ENCODE results near the gene EBLN2. TPM values are rescaled to one million over a fixed set of nuclear protein-coding genes. Genes with fewer than 3 reads are reported as not detected.

Gene EBLN2
- total and polyA plus RNA-seq, 3 donors from 2014 or later: 1.9 to 12.8 (median 10.5) TPM

GRCh38 chr3:73068419-73068818 lies 7.0 kb downstream of the EBLN2 start:
- intact Hi-C loops (cut with DNase I; ENCODE audit: low total_unique reads): no loop called here
- Histone ChIP-seq H3K36me3 (ENCODE audit: low read depth, missing control alignments) (no peaks in the 10 kb centered on the region), H3K27me3 (no peaks in the 10 kb centered on the region), H3K9me3 (no peaks in the 10 kb centered on the region), H3K4me1 (peaks cover 15% of the 10 kb centered on the region), H3K4me3 (no peak overlapping the region), H3K27ac (no peak overlapping the region)
- TF ChIP-seq POLR2A (IDR thresholded peaks at IDR 0.05): no peak
- TF ChIP-seq, protein P1, sequence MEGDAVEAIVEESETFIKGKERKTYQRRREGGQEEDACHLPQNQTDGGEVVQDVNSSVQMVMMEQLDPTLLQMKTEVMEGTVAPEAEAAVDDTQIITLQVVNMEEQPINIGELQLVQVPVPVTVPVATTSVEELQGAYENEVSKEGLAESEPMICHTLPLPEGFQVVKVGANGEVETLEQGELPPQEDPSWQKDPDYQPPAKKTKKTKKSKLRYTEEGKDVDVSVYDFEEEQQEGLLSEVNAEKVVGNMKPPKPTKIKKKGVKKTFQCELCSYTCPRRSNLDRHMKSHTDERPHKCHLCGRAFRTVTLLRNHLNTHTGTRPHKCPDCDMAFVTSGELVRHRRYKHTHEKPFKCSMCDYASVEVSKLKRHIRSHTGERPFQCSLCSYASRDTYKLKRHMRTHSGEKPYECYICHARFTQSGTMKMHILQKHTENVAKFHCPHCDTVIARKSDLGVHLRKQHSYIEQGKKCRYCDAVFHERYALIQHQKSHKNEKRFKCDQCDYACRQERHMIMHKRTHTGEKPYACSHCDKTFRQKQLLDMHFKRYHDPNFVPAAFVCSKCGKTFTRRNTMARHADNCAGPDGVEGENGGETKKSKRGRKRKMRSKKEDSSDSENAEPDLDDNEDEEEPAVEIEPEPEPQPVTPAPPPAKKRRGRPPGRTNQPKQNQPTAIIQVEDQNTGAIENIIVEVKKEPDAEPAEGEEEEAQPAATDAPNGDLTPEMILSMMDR (IDR thresholded peaks at IDR 0.05): no peak
- no peak for DNase-seq
- WGBS, 2 donors: 56 to 88% methylated on average over 3 of the region's 3 CpGs

GRCh38 chr3:73069187-73069586 lies 7.7 kb downstream of the EBLN2 start:
- Histone ChIP-seq H3K4me1 (peaks cover 15% of the 10 kb centered on the region), H3K27ac (no peak overlapping the region), H3K4me3 (no peak overlapping the region), H3K27me3 (no peaks in the 10 kb centered on the region), H3K9me3 (no peaks in the 10 kb centered on the region), H3K36me3 (ENCODE audit: low read depth, missing control alignments) (no peaks in the 10 kb centered on the region)
- TF ChIP-seq, protein P1 (IDR thresholded peaks at IDR 0.05): no peak
- TF ChIP-seq POLR2A (IDR thresholded peaks at IDR 0.05): no peak
- DNase-seq: no peak
- intact Hi-C loops (cut with DNase I; ENCODE audit: low total_unique reads): no loop called here
- WGBS, 2 donors: 75 to 80% methylated on average over 5 of the region's 5 CpGs

- Histone ChIP-seq H3K9me3 (no peaks in the 10 kb centered on the region), H3K36me3 (ENCODE audit: low read depth, missing control alignments) (no peaks in the 10 kb centered on the region), H3K27me3 (no peaks in the 10 kb centered on the region), H3K4me3 (no peak overlapping the region), H3K4me1 (peaks cover 15% of the 10 kb centered on the region), H3K27ac (no peak overlapping the region)
- intact Hi-C loops (cut with DNase I; ENCODE audit: low total_unique reads): no loop called here
- no peak for TF ChIP-seq POLR2A (IDR thresholded peaks at IDR 0.05)
- TF ChIP-seq, protein P1 (IDR thresholded peaks at IDR 0.05): no peak
- no peak for DNase-seq
- 87 to 90% methylated on average over 14 of the region's 14 CpGs for WGBS, 2 donors
Measured at GRCh38 chr3:73069775-73070444, 8.5 kb downstream of the EBLN2 start.

DNA sequence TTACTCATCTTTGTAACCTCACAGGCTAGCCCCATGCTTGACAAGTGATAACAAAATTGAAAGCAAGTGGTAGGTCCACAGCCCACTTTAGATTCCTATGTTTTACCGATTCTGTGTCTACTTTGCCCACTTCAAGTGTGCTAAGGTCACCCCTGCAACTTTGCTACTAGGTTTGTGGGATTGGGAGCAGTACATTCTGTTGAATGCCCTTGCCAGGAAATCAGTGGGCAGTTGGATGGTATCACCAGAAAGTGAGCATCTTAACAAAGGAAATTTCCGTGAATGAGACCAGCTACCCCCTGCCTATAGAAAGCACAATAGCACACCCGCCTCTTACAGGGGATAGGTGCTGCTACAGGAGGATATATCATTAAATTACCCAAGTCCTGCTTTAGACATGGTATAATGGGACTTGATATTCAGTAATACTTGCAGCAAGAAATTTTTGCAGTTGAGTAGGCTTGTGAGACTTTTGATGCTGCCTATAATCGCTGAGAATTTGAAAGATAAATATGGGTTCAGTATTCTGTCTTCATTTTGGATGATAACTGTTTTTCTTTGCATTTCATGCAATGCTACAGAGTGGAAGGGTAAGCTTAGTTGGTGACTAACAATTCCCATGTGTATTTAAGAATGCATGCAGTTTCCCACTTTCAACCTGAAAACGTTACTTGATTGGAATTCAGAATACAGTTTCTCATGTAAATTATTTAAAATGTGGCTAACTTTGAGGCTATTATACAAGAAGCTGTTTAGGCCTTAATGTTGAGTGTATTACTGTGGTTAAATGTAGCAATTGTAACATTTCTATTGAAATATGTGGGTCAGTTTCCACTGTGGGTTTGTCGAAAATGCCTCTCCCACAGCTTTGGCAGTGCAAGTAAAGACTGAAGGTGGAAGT lies 9.5 kb downstream of the EBLN2 start:
- H3K27ac ChIP-seq: no peak overlapping the region
- no peaks in the 10 kb centered on the region for H3K27me3 ChIP-seq
- no peak for DNase-seq
- H3K4me3 ChIP-seq: no peak overlapping the region
- TF ChIP-seq, protein P1 (IDR thresholded peaks at IDR 0.05): no peak
- no peak for TF ChIP-seq POLR2A (IDR thresholded peaks at IDR 0.05)
- peaks cover 15% of the 10 kb centered on the region for H3K4me1 ChIP-seq
- no peaks in the 10 kb centered on the region for H3K9me3 ChIP-seq
- H3K36me3 ChIP-seq (ENCODE audit: low read depth, missing control alignments): no peaks in the 10 kb centered on the region
- WGBS, 2 donors: 37 to 42% methylated on average over 6 of the region's 6 CpGs
- intact Hi-C loops (cut with DNase I; ENCODE audit: low total_unique reads): no loop called here

Data from testis (tissue), 3 donors.